B cell (primary cell): ENCODE results near the gene TEDC1.

Source experiments
- CTCF ChIP-seq: fragments of 200-600 bp; IDR thresholded peaks from one replicate; pipeline ENCODE4 v1.8.0; 2022; ENCODE audit warnings: antibody characterized with exemption, mild to moderate bottlenecking
- EZH2 ChIP-seq: IDR thresholded peaks from 2 replicates; pipeline ENCODE4 v1.6.1; 2012; ENCODE audit warnings: borderline replicate concordance, low read depth, mild to moderate bottlenecking, moderate library complexity, low read length; ENCODE audit not compliant: insufficient read depth, poor library complexity, severe bottlenecking

DNA sequence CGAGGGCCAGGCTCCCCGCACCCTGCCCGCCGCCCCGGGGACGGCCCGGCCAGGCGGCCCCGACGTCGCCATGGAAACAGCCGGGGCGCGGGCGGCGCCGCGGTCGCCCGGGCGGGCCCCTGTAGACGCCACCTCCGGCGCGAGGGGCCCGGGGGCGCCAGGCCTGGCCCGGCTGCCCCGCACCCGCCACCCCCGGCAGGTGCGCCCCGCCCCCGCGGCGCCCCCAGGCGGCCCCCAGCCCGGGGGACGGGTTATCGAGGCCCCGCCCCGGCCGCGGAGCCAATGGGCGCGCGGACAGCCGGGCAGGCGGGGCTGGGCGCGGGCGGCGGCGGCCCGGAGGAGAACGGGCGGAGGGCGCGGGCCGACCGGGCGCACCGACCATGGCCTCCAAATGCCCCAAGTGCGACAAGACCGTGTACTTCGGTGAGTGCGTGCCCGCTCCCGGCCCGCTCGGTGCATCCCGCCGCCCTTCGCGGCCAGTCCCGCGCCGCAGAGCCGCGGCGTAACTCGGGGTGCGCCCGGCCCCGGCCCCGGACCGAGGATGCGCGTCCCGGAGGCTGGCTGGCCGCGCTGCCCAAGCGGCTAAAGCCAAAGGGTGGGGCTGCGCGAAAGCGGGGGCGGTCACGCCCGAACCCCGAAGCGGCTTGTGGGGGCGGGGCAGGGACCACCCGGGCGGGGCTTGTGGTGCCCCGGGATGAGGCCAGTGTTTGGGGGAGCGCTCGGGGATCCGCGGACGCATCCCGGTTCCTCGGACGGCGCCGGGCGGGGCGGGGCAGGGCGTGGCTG lies 16.4 kb upstream of the TEDC1 start, which contains the start of gene CRIP2:
- TF ChIP-seq CTCF: no peak
- no peak for TF ChIP-seq EZH2
